H1 (cell line): ENCODE results near the gene IFNAR2. TPM values are rescaled to one million over a fixed set of nuclear protein-coding genes. Genes with fewer than 3 reads are reported as not detected.

Experiments
- JUND ChIP-seq: IDR thresholded peaks from 2 replicates; pipeline ENCODE4 v1.6.1; 2011; ENCODE audit warnings: mild to moderate bottlenecking, improper control_type of control experiment, low read length
- RAD21 ChIP-seq, 2 experiments: IDR thresholded peaks in 1 of 2; conservative IDR thresholded peaks in 1 of 2; 2 replicates each; pipeline ENCODE4 v1.6.1; 2011; ENCODE audit warnings: low read depth in 2 of 2, low read length in 2 of 2, improper control_type of control experiment in 1 of 2, inconsistent platforms in 1 of 2, mild to moderate bottlenecking in 1 of 2, moderate library complexity in 1 of 2
- polyA plus RNA-seq, 7 experiments: library from polyadenylated mRNA; depleted of rRNA in 3 of 7; stranded (reverse) in 5 of 7; unstranded in 2 of 7; fragments of >200 nt in 5 of 7; fragments of 200-250 nt in 2 of 7; gene quantifications; 1 replicate in 5 of 7; 2 replicates in 1 of 7; 4 replicates in 1 of 7; pipeline versions ENCODE4 v1.2.1 to v1.2.3, GENCODE V29; 2011 to 2013; ENCODE audit warnings: missing spikeins in 2 of 7, mixed read lengths in 2 of 7
- total RNA-seq: library from RNA; stranded (reverse); fragmentation: NEBNext Ultra II Directional; extraction: Animal tissue kit (Norgen Biotek cat#: 25700); gene quantifications from 2 replicates; pipeline ENCODE4 v1.2.1, GENCODE V29; 2021

IFNAR2 gene
- total and polyA plus RNA-seq, 2 of the 8 experiments (the other 6 are each of a cell fraction or from before 2014, with no cell fraction given) = 12.2 to 16.1 TPM

- TF ChIP-seq JUND = peak; percentile 87
- TF ChIP-seq RAD21 (IDR thresholded peaks at IDR 0.05 in 1 of 2, conservative IDR thresholded peaks at IDR 0.05 in 1 of 2; ENCODE audit: low read depth in 2 of 2, low read length in 2 of 2) = peak; percentile 95 to 96
Measured at GRCh38 chr21:33199516-33200217, 30.1 kb upstream of the IFNAR2 start (continued).
